GM19463 (cell line): ENCODE measurements around the gene ZNF219.

Source experiments
- ATAC-seq: cut with Tn5 transposase; IDR thresholded peaks from one replicate; pipeline ENCODE4 v1.9.1; 2021; ENCODE audit warnings: mild to moderate bottlenecking, moderate library complexity; ENCODE audit not compliant: unreplicated experiment

ZNF219 gene

DNA sequence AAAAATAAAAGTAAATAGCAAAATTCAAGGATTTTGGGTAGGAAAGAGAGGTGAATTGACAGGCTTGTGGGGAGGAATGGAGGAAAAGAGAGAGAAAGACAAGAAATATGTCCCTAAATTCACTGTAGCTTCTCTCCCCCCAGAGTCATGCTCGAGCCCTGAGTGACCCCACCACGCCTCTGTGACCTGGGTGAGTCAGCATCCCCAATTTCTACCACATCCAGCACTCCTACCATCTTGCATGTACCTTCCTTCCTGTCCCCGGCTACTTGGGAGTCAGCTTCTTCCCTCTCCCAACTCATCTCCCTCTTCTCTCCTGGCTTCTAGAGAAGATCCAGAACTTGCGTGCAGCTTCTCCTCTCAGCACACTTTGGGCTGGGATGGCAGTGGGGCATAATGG lies 9.8 kb downstream of the ZNF219 start:
- no peak for ATAC-seq

DNA sequence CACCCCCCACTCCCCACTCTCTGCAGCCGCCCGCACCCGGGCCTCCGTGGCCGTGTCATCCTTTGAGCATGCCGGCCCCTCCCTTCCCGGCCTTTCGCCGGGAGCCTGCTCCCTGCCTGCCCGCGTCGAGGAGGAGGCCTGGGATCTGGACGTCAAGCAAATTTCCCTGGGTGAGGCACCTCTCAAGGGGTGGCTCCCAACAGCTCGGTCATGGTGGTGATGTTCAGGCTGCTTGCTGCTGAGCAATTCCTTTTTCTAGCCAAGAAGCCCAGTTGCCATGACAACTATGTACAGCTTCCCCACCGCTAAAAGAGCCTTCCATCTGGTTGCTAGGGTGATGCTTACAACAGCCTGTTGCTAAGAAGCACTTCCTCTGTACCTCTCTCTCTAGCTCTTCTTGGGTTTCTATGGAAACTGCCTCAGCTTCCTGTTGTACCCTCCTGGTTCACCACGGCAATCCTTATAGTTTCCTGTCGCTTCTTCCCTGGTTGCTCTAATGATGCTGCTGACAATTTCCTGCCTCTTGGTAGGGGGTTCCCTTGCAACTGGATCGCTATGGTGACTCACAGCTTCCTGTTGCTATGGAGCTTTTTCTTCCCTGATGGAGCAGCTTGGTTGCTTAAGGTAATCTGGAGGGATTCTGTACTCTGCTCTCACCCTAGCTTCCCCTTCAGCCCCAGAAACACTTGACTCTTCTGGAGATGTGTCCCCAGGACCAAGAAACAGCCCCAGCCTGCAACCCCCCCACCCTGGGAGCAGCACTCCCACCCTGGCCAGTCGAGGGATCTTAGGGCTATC lies 11.0 kb downstream of the ZNF219 start:
- ATAC-seq, result peak; percentile 54

DNA sequence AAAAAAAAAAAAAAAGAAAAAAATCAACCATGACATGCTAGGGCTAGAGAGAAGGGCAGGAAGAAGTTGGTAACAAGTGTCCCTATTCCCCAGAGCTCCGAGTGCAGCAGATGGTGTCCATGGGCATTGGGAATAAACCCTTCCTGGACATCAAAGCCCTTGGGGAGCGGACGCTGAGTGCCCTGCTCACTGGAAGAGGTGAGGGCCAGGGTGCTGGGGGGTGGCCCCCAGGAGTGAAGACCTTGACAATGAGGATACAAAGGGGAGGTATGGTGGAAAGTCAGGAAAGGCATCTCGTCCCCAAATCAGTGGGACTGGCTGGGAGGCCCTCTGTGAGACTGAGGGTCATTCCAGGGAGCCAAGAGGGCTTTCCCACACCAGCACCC lies 11.6 kb downstream of the ZNF219 start:
- no peak for ATAC-seq

DNA sequence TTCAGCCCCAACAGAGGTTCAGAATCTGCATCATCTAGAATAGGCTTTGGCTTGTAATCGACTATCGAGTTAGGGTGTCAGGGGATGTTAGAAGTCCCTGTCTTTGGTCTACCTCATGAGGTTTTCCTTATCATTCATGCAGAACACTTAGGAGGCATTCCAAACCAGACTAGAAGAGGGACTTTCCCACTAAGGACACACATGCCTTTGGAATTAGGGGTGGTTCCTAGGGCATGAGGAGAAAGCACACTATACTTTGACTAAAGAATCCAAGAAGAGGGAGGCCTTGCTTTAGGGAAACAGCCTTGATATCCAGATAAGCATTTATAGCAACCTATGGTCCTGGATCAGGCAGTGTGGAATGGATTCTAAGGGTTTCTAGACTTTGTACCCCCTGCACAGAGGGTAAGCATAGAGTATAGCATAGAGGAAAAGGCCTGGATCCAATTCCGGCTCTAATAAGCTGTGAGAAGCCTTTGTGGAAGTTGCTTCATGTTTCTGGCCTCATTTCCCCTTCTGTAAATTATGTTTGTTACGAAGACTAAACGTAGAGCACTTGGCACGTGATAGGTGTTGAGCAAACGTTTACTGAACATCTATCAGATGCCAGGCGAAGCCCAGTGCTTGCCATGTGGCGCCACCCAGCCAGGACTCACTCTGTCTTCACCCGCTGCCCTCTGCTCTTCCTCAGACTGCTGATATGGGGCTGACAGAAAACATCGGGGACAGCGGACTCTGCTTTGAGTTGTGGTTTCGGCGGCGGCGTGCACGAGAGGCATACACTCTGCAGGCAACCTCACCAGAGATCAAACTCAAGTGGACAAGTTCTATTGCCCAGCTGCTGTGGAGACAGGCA lies 13.2 kb downstream of the ZNF219 start:
- ATAC-seq, result no peak

DNA sequence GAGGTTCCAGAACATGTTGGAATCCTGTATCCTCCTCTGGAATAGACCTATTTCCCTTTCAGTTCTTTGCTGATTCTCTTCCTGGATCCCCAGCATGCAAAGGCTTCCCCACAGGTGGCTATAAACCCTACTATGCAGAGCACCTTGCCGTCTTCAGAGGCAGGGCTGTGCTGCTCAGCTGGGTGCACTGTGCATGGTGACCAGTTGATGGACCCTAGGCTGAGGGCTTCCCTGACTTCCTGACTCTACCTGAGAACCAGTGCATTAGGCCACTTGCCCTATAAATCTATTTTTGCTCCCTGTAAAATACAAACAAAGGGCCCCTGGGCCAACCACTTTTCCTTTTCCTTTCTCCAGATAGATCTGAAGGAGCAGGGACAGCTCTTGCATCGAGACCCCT lies 14.1 kb downstream of the ZNF219 start:
- ATAC-seq, result no peak

DNA sequence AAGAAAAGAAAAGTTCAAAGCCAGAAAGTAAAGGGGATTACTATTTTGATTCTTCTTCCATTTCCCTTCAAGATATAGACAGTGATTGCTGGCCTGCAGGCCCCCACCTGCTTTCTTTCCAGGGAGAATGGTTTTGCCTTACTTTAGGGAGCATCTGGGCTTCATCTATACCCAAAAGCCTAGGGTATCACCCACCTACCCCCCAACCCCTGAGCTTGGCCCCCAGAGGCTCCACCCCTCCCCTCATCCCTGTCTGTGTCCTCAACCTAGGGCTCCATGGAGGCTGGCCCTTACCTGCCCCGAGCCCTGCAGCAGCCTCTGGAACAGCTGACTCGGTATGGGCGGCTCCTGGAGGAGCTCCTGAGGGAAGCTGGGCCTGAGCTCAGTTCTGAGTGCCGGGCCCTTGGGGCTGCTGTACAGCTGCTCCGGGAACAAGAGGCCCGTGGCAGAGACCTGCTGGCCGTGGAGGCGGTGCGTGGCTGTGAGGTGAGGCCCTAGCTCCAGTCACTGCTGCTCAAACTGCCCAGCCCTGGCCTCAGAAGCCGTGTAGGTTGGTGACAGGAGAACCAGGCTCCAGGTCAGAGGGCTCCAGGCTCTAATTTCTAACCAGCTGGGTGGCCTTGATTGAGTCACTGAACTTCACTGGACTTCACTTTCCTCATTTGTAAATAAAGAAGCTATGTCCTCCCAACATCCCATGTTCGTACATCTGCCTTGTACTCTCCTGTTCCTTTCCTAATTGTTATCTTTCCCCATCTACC lies 14.7 kb downstream of the ZNF219 start:
- no peak for ATAC-seq

DNA sequence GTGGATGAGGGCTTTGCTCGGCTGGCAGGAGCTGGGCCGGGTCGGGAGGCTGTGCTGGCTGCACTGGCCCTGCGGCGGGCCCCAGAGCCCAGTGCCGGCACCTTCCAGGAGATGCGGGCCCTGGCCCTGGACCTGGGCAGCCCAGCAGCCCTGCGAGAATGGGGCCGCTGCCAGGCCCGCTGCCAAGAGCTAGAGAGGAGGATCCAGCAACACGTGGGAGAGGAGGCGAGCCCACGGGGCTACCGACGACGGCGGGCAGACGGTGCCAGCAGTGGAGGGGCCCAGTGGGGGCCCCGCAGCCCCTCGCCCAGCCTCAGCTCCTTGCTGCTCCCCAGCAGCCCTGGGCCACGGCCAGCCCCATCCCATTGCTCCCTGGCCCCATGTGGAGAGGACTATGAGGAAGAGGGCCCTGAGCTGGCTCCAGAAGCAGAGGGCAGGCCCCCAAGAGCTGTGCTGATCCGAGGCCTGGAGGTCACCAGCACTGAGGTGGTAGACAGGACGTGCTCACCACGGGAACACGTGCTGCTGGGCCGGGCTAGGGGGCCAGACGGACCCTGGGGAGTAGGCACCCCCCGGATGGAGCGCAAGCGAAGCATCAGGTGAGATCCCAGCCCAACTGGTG lies 16.8 kb downstream of the ZNF219 start:
- ATAC-seq, result no peak

DNA sequence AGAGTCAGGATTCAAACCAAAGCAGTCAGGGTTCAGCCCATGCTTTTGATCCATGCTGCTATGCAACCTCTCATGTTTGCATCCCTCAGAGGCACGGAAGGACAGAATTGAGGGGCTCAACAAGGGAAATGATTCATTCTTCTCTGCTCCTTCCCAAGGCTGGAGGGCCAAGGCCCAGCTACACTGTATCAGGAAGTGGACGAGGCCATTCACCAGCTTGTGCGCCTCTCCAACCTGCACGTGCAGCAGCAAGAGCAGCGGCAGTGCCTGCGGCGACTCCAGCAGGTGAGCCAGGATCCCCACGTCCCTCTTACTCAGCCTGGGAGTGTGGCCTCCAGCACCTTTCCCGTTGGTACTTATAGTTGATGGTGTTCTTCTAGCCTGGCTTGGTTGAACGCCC lies 19.7 kb downstream of the ZNF219 start:
- ATAC-seq, result no peak

DNA sequence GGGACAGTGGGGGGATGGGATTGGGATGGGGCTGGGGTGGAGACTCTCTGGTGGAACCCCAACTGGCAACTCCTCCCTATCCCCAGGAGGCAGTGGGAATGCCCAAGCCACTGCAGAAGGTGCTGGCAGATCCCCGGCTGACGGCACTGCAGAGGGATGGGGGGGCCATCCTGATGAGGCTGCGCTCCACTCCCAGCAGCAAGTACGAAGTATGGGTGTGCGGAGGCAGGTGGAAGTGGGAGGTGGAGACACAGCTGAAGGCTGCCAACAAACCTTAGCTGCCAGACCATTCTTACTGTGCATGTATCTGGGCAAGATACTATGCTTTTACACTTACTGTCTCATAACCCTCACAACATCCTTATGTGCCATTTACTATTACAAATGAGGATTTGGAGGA lies 20.2 kb downstream of the ZNF219 start:
- no peak for ATAC-seq

DNA sequence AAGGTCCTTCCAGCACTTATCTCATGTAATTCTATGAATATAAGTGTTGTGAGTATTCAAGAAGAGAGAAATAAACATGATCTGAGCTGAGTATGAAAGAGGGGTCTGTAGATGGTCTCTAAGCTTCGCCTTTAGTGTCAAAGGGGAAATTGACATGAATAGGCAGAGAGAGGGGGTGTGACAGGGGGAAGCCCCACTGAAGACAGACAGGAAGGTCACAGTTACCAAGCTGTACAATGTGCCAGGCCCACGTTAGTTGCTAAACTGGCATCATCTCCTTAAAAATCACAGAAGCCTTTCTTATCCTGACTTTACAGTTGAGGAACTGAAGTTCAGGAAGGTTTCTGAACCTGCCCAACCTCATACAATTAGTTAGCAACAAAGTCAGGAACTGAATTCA lies 20.8 kb downstream of the ZNF219 start:
- ATAC-seq, result no peak

DNA sequence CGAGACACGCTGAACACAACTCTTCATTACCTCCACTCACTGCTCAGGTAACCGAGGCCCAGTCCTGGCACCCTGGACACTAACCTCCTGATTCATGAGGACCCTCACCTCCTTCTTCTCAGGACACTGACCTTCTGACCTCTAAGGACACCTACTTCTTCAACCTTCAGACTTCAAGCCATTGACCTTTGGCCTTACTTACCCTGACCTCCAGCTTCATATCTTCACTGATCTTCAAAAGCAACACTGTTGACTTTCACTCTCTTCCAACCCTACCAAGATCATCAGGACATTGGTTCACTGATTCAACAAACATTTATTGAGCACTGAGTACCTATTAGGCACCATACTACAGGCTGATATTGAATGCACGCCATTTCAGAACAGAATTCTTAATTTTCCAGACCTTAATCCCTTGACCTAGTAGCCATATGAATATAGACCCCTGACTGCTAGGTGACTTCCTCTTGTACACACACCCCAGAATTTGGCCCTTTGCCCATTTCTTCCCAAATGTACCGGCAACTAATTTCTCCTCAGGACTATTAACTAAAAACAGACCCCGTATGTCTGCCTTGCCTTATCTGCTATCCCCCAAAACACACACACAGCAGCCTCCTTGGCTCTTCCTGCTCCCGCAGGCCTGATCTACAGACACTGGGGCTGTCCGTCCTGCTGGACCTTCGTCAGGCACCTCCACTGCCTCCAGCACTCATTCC lies 22.6 kb downstream of the ZNF219 start:
- ATAC-seq, result no peak

DNA sequence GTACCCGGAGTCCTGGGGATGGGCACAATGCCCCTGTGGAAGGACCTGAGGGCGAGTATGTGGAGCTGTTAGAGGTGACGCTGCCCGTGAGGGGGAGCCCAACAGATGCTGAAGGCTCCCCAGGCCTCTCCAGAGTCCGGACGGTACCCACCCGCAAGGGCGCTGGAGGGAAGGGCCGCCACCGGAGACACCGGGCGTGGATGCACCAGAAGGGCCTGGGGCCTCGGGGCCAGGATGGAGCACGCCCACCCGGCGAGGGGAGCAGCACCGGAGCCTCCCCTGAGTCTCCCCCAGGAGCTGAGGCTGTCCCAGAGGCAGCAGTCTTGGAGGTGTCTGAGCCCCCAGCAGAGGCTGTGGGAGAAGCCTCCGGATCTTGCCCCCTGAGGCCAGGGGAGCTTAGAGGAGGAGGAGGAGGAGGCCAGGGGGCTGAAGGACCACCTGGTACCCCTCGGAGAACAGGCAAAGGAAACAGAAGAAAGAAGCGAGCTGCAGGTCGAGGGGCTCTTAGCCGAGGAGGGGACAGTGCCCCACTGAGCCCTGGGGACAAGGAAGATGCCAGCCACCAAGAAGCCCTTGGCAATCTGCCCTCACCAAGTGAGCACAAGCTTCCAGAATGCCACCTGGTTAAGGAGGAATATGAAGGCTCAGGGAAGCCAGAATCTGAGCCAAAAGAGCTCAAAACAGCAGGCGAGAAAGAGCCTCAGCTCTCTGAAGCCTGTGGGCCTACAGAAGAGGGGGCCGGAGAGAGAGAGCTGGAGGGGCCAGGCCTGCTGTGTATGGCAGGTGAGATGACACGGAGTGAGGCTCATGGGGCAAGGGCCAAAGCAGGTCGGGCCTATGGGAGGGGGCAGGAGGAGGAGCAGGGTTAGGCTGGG lies 23.8 kb downstream of the ZNF219 start:
- no peak for ATAC-seq

DNA sequence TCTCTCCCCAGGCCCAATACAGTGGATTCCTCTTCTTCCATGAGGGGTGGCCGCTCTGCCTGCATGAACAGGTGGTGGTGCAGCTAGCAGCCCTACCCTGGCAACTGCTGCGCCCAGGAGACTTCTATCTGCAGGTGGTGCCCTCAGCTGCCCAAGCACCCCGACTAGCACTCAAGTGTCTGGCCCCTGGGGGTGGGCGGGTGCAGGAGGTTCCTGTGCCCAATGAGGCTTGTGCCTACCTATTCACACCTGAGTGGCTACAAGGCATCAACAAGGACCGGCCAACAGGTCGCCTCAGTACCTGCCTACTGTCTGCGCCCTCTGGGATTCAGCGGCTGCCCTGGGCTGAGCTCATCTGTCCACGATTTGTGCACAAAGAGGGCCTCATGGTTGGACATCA lies 24.5 kb downstream of the ZNF219 start:
- ATAC-seq, result no peak

DNA sequence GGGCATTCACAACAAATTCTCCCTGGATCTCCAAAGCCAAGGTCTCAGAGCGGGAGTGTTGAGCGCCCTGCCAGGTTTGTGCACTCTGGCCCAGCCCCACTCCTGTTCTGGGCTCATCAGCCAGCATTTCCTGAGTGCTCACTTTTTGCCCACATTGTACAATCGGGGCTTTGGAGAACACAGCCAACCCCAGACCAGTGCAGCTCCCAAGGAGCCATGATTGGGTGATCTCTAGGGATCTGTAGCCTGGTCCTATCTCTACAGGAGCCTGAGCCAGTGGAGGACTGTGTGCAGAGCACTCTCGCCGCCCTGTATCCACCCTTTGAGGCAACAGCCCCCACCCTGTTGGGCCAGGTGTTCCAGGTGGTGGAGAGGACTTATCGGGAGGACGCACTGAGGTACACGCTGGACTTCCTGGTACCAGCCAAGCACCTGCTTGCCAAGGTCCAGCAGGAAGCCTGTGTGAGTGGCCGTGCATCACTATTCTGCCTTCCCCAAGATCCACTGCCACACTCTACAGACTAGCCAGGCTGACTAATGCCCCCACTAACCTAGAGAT lies 25.6 kb downstream of the ZNF219 start:
- no peak for ATAC-seq

DNA sequence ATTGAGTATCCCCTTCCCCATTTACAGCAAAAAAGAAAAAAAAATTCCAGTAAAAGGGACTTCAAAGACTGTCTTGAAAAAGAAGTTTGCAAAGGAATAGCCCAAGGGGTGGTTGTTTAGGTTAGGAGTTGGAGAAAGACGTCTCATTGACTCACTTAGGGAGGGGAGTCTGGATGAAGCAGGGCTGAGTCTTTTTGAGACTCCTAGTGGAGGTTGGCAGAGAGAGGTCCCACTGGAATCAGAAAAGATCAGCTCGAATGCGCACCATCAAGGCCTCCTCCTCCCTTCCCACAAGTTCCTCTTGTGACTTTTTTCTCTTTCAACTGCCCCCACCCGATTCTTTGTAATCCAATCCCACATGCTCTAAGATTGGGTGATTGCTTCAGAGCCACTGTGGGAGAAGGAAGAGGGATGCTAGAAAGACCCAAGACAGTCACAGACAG lies 26.4 kb downstream of the ZNF219 start:
- ATAC-seq, result no peak

DNA sequence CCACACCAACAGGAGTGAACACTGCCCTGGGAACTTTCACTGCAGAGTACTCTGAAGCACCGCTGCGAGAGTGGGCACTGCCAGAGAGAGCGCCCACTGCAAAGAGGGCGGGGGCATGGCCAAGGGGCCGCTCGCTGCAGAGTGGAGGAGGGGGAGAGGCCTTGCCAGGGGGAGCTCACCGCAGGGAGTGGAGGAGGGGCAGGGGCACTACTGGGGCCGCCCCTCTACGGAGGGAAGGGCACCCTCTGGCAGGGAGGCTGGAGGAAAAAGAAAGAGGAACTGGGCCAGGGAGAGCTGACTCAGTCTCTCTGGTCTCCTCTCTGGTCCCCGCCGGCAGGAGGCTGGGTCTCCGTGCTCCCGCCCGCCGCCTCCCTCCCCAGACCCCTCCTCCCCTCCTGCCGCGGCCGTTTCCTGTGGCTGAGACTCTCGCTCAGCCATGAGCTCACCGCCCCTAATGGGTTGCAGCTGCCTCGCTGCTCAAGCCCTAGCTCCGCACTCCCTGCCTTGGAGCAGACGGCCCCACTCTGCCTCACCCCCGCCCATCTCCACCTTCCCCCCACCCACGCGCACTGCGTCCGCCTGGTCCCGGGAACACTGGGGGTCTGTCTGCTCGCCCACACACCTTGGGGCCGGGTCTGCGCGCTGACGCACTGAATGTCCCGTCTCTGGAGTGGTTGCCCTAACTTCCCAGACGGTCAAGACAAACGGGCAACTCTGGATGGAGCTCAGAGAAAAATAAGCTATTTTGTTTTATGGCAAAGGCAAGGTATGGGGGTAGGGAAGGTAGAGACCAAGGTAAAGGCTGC lies 27.0 kb downstream of the ZNF219 start:
- peak; percentile 84 for ATAC-seq

DNA sequence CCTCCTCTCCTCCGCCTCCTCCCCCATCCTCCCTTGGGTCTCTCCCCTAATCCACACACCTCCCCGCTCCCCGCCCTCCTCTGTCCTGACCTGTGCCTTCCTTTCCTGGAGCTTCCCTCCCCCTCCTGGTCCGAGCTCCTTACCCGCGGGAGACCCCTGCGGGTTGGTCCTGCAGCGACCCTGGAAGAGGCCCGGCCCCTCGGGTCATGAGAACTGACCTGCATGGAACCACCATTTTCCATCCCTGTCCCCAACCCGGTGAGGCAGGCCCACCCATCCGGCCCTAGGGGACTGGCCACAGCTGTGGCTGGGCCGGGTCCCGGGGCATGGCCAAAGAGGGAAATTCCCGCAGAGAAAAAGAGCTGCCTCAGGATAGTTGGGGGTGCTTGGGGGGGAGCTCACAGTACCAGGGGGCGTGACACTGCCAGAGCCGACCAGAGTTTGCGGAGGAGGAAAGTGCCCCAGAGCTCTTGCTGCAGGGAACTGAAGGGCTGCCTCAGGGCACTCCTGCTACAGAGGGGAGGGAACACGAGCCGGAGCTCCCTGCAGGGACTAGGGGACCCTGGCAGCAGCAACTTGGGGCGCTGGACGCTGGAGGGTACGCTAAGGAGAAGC lies 27.7 kb downstream of the ZNF219 start:
- ATAC-seq, result peak; percentile 8

DNA sequence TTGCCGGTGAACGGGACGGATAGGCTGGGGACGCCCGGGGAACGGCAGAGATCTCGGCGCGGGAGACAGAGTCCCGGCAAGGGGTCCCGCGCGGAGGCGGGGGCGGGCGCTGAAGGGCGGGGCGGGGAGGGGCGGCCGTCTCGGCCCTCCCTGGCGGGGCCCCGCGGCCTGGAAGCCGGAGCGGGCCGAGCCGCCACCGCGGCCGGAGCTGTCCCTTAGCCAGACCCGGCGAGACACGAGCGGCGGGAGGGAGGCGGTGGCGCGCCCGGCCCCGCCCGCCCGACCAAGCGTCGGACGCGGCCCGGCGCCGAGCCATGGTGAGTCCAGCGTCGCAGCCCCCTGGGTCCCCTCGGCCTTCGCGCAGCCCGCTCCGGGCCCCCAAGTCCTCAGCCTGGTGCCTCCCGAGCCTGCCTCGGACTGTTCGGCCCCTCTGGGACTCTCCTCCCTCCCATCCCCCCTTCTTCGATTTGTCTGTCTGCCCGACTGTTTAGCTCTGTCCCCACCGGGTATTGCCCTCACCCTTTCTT lies 28.3 kb downstream of the ZNF219 start, which contains the start of gene ARHGEF40:
Gene ARHGEF40, plus strand, starts transcription at position 222 of the 527 bp plus-strand sequence. Its CDS starts 93 bp downstream, at position 315.
- ATAC-seq, result no peak
